Endothelial cell of umbilical vein (primary cell): ENCODE measurements around the gene SH3BP1. TPM values are rescaled to one million over a fixed set of nuclear protein-coding genes. Genes with fewer than 3 reads are reported as not detected.
"Not testable (repeated sequence)": the region's sequence is repeated elsewhere in the genome, so short reads cannot be mapped to it uniquely, and the experiment has no call there.

Experiments
- BruUV-seq: library from RNA; stranded (reverse); fragments of 400-500 nt; replicated peaks from 2 replicates; lab custom pipeline; 2021; lab: Mats Ljungman, UMichigan
- CTCF ChIA-PET: fragments of 300-600, 350-600 bp; sonication (Branson Sonifier 250); formaldehyde crosslinking; loops from one replicate; lab custom pipeline; 2021; ENCODE audit warnings: antibody characterized with exemption, inconsistent platforms; lab: Charles Lee
- POLR2A ChIA-PET: fragments of 300-600, 350-600 bp; sonication (Branson Sonifier 250); formaldehyde crosslinking; loops from one replicate; lab custom pipeline; 2021; ENCODE audit warnings: antibody characterized with exemption, inconsistent platforms; lab: Charles Lee
- DNase-seq: peaks from one replicate; pipeline ENCODE4 v3.0.0-alpha.2; 2011; ENCODE audit warnings: low read depth, low spot score
- FAIRE-seq: peaks from 2 replicates; lab custom pipeline; 2011; peaks lifted over from hg19 to GRCh38; lab: Jason Lieb, UNC
- H2AFZ ChIP-seq: 2 replicates; pipeline ENCODE4 v1.6.0; 2012; ENCODE audit warnings: low read depth, low read length, control low read depth, inconsistent platforms
- H3K27ac ChIP-seq: 2 replicates; pipeline ENCODE4 v1.5.1; 2011; ENCODE audit warnings: low read depth, mild to moderate bottlenecking, control low read depth, low read length, moderate library complexity; ENCODE audit not compliant: insufficient read depth
- H3K27me3 ChIP-seq, 2 experiments: 2 replicates each; pipeline versions ENCODE4 v1.6.0 to v1.6.1; 2011; ENCODE audit warnings: low read length in 2 of 2, mixed read lengths in 1 of 2; ENCODE audit not compliant: control insufficient read depth in 2 of 2, insufficient read depth in 2 of 2
- H3K36me3 ChIP-seq, 2 experiments: 2 replicates in 1 of 2; 3 replicates in 1 of 2; pipeline ENCODE4 v1.5.1; 2011; ENCODE audit warnings: low read length in 2 of 2, mild to moderate bottlenecking in 1 of 2, moderate library complexity in 1 of 2; ENCODE audit not compliant: control insufficient read depth in 2 of 2, insufficient read depth in 2 of 2; ENCODE audit errors: extremely low read depth in 1 of 2
- H3K4me1 ChIP-seq: 3 replicates; pipeline ENCODE4 v1.5.1; 2011; ENCODE audit warnings: mild to moderate bottlenecking, low read length; ENCODE audit not compliant: control insufficient read depth, insufficient read depth; ENCODE audit errors: extremely low read depth
- H3K4me2 ChIP-seq: 2 replicates; pipeline ENCODE4 v1.6.1; 2011; ENCODE audit warnings: low read length, control low read depth, mixed read lengths; ENCODE audit not compliant: insufficient read depth
- H3K4me3 ChIP-seq, 3 experiments: fragments of 200-600 bp in 1 of 3; sonication (generic), shearing (Covaris generic) in 1 of 3; replicated peaks in 1 of 3; 2 replicates each; pipeline ENCODE4 v1.5.1; 2011 to 2016; ENCODE audit warnings: control low read depth in 3 of 3, low read length in 3 of 3, mild to moderate bottlenecking in 2 of 3, inconsistent platforms in 1 of 3, low read depth in 1 of 3, moderate library complexity in 1 of 3; ENCODE audit not compliant: insufficient read depth in 1 of 3
- H3K79me2 ChIP-seq: 2 replicates; pipeline ENCODE4 v1.6.0; 2012; ENCODE audit warnings: low read length, inconsistent platforms; ENCODE audit not compliant: control insufficient read depth, insufficient read depth
- H3K9ac ChIP-seq: replicated peaks from 2 replicates; pipeline ENCODE3; 2011; ENCODE audit warnings: low read length, control low read depth; ENCODE audit not compliant: insufficient read depth; ENCODE audit errors: extremely low read depth
- H3K9me1 ChIP-seq: replicated peaks from 3 replicates; pipeline ENCODE4 v1.6.0; 2011; ENCODE audit warnings: mild to moderate bottlenecking, low read length; ENCODE audit not compliant: control insufficient read depth, insufficient read depth; ENCODE audit errors: extremely low read depth
- H3K9me3 ChIP-seq: replicated peaks from 2 replicates; pipeline ENCODE4 v1.5.1; 2012; ENCODE audit warnings: low read length, inconsistent platforms; ENCODE audit not compliant: control insufficient read depth, insufficient read depth
- H4K20me1 ChIP-seq: replicated peaks from 2 replicates; pipeline ENCODE3; 2011; ENCODE audit warnings: mild to moderate bottlenecking, low read length; ENCODE audit not compliant: control insufficient read depth, insufficient read depth; ENCODE audit errors: extremely low read depth
- POLR2A ChIP-seq: IDR thresholded peaks from 2 replicates; pipeline ENCODE4 v1.6.1; 2012; ENCODE audit warnings: low read depth, mild to moderate bottlenecking, control low read depth, low read length
- dilution Hi-C: fragments of 300-500 bp; cut with MboI; formaldehyde crosslinking; loops from one replicate; pipeline ENCODE4 v1.15.0; 2019; ENCODE audit warnings: low sequenced_read_pairs; ENCODE audit not compliant: extremely low pct_ligation_motif_present
- intact Hi-C: fragments of 100-400 bp; cut with micrococcal nuclease; formaldehyde crosslinking; loops from one replicate; pipeline ENCODE4 v1.10.0; 2022
- polyA plus RNA-seq, 4 experiments: library from polyadenylated mRNA; depleted of rRNA in 3 of 4; stranded (reverse) in 3 of 4; unstranded in 1 of 4; fragments of >200 nt; gene quantifications; 2 replicates each; pipeline versions ENCODE4 v1.2.1 to v1.2.3, GENCODE V29; 2011 to 2012; ENCODE audit warnings: missing spikeins in 1 of 4
- total RNA-seq: library from RNA; stranded (reverse); gene quantifications from 2 replicates; pipeline ENCODE4 v1.2.3, GENCODE V29; 2021

The SH3BP1 gene
- total and polyA plus RNA-seq, 2 donors (not counting 3 experiments of a cell fraction or from before 2014, with no cell fraction given), result 2.3 to 4.3 TPM

- no peak overlapping the region for H3K4me3 ChIP-seq
- intact Hi-C loops, result no loop called here
- H3K9me1 ChIP-seq, result no peaks in the 10 kb centered on the region
- H3K9ac ChIP-seq, result no peak overlapping the region
- peaks cover 4% of the 10 kb centered on the region for H3K79me2 ChIP-seq
- H3K36me3 ChIP-seq, result peaks cover 5 to 38% of the 10 kb centered on the region in 2 experiments
- no peak overlapping the region for H3K27ac ChIP-seq
- no TSS peak for BruUV-seq
- no peak overlapping the region for H3K4me2 ChIP-seq
- H2AFZ ChIP-seq, result no peak overlapping the region
- ChIA-PET POLR2A (no interaction called here), CTCF (interaction anchor here (0.8 kb wide), 1 partner anchor 11 kb away, joined by 3 read pairs; no protein-coding TSS in a partner anchor)
- H4K20me1 ChIP-seq, result no peaks in the 10 kb centered on the region
- FAIRE-seq (no peak), DNase-seq (no peak)
- H3K4me1 ChIP-seq, result peaks cover 11% of the 10 kb centered on the region
- H3K27me3 ChIP-seq, result no peaks in the 10 kb centered on the region
- no peak for TF ChIP-seq POLR2A
- dilution Hi-C loops, result no loop called here
- H3K9me3 ChIP-seq, result no peaks in the 10 kb centered on the region
Measured at GRCh38 chr22:37692627-37693285, 53.3 kb downstream of the SH3BP1 start.

- DNase-seq, dilution Hi-C loops, H3K9me3 ChIP-seq, FAIRE-seq, H3K4me3 ChIP-seq, H3K27me3 ChIP-seq, H4K20me1 ChIP-seq, POLR2A ChIA-PET, H2AFZ ChIP-seq, H3K9ac ChIP-seq, BruUV-seq, H3K27ac ChIP-seq, H3K79me2 ChIP-seq, intact Hi-C loops, H3K4me2 ChIP-seq, H3K9me1 ChIP-seq: not testable (repeated sequence)
- H3K4me1 ChIP-seq, result peaks cover 11% of the 10 kb centered on the region
- CTCF ChIA-PET, result interaction anchor here (1.1 to 3.3 kb wide), 2 partner anchors 51 to 87 kb away, joined by 3 to 19 read pairs; no protein-coding TSS in a partner anchor
- peaks cover 3 to 29% of the 10 kb centered on the region in 2 experiments for H3K36me3 ChIP-seq
Measured at GRCh38 chr22:37694131-37694530, 54.7 kb downstream of the SH3BP1 start.

DNA sequence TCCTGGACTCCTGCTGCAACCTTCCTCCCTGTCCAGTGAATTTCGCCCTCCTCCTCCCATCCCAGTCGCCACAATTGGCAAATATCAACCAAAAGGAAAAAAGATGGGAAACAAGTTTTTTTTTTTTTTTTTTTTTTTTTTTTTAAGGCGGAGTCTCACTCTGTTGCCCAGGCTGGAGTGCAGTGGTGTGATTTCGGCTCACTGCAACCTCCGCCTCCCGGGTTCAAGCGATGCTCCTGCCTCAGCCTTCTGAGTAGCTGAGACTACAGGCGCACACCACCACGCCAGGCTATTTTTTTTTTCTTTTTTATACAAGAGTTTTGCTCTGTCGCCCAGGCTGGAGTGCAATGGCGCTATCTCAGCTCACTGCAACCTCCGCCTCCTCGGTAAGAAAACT is 56.8 kb downstream of the SH3BP1 start:
- BruUV-seq, FAIRE-seq, H4K20me1 ChIP-seq, H3K9ac ChIP-seq, H3K79me2 ChIP-seq, H3K9me1 ChIP-seq, H3K27me3 ChIP-seq, dilution Hi-C loops, DNase-seq, H3K27ac ChIP-seq, H3K4me3 ChIP-seq, H3K9me3 ChIP-seq: not testable (repeated sequence)
- H3K4me2 ChIP-seq, result peak overlapping the region; percentile 67
- peaks cover 0 to 19% of the 10 kb centered on the region in 2 experiments for H3K36me3 ChIP-seq
- H2AFZ ChIP-seq, result peak overlapping the region; percentile 55
- peaks cover 11% of the 10 kb centered on the region for H3K4me1 ChIP-seq
- CTCF ChIA-PET, result interaction anchor here (0.7 to 3.3 kb wide), 9 partner anchors 10 to 106 kb away, joined by 3 to 19 read pairs (median 4); partner anchors contain the start of genes NOL12 and PDXP
- POLR2A ChIA-PET, result interaction anchor here (0.7 kb wide), 1 partner anchor 53 kb away, joined by 9 read pairs; no protein-coding TSS in a partner anchor
- intact Hi-C loops, result loop anchor here (1.0 kb wide), 3 partner anchors 10 to 51 kb away; partner anchors contain the start of genes NOL12 and PDXP
